Effector CD8-positive, alpha-beta T cell (primary cell): Measurements from ENCODE around the gene RYR3.
"Not testable (repeated sequence)": the region's sequence is repeated elsewhere in the genome, so short reads cannot be mapped to it uniquely, and the experiment has no call there.

ENCODE experiments used
- DNase-seq: peaks from one replicate; lab custom pipeline; 2025; lab: John Stamatoyannopoulos, UW

RYR3 gene

GRCh38 chr15:33773969-33774368 is 463.2 kb downstream of the RYR3 start:
- no peak for DNase-seq

- DNase-seq = no peak
These were observed 468.1 kb downstream of the RYR3 start for GRCh38 chr15:33778852-33779251.

DNA sequence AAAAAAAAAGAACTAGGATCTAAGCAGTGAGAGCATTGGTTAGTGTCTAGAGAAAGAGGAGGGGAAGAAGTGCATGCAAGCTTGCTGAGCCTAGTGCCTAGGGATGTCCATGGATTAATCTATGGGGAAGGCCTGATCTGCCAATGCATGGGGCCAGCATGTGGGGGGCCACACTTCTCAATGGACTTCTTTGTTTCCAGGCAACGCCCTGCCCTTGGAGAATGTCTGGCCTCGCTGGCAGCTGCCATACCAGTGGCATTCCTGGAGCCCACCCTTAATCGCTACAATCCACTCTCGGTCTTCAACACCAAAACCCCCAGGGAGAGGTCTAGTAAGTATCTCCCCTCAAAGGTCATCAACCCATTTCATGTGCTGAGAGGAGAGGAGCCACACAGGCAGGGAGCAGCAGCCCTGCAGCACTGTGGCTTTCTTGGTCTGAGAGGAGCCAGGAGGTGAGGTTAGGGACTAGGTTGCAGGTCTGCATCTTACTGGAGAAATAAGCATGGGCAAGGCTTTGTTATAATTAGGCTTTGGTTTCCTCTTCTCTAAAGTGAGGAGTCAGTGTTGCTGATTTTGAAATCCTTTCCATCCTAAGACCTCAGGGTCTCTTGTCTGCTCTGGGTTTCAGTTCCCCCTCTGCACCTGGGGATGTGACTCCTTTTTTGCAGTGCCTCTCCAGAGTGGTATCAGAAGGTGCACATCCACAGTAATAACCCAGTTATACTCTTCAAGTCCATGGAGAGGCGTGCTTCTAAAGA is 469.4 kb downstream of the RYR3 start:
- no peak for DNase-seq

GRCh38 chr15:33782966-33783365 is 472.2 kb downstream of the RYR3 start:
- no peak for DNase-seq

- DNase-seq = no peak
These were observed 474.6 kb downstream of the RYR3 start for GRCh38 chr15:33785366-33785765.

- DNase-seq = no peak
These were observed 478.3 kb downstream of the RYR3 start for GRCh38 chr15:33788906-33789540.

GRCh38 chr15:33794453-33794852 is 483.7 kb downstream of the RYR3 start:
- DNase-seq = no peak

GRCh38 chr15:33795070-33795469 is 484.3 kb downstream of the RYR3 start:
- DNase-seq = no peak

DNA sequence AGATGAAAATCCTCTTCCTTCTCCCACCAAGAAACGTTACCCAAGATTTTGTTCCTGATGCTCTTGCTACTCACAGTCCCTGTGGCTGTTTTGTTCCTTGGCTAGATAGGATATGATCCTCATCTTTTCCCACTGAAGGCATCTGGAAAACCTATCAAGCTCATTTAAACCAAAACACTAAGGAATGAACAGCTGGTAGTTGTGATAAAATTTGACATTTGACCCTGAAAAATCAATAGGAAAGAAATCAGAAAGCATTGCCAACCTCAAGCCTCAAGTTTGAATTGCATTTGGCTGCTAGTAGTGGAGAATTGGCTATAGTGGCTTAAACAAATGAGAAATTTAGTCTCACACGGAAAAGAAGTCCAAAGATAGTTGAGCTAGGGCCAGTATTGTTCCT is 486.9 kb downstream of the RYR3 start:
- DNase-seq = no peak

DNA sequence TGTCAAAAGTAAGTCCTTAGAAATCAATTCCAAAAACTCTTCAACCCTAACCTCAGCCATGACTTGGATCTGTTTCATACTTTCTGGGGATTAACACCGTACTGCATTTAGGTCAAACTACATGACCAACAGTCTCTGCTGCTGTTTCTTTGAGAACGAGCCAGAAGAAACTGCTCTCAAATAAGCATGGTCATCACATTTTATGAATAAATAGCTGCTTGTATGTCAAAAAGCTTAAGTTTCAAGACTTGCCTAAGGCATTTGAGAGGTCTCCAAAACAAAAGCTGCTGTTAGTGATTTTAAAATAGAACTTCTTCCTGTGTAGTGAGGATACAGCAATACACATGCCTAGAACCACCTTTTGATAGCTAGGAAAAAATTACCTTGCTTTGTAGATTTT is 491.2 kb downstream of the RYR3 start:
- DNase-seq = no peak

DNA sequence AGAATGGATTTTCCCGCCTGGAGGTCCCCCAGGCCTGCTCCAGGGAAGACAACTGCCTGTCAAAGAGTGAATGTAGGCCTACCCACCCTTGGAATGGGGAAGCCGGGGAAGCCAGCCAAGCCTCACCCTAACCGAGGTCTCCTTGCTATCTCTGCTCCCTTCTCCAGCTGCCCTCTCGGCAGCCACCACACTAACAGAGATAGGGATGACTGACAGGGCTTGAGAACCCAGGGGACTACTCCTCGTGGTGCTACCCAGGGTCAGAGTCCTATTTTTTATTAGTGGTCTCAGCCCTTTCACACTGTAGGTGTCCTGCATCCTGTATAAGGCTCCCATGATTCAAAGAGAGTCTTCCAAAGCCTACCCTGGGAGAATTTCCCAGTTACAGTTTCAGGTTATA is 496.9 kb downstream of the RYR3 start:
- DNase-seq = no peak

DNA sequence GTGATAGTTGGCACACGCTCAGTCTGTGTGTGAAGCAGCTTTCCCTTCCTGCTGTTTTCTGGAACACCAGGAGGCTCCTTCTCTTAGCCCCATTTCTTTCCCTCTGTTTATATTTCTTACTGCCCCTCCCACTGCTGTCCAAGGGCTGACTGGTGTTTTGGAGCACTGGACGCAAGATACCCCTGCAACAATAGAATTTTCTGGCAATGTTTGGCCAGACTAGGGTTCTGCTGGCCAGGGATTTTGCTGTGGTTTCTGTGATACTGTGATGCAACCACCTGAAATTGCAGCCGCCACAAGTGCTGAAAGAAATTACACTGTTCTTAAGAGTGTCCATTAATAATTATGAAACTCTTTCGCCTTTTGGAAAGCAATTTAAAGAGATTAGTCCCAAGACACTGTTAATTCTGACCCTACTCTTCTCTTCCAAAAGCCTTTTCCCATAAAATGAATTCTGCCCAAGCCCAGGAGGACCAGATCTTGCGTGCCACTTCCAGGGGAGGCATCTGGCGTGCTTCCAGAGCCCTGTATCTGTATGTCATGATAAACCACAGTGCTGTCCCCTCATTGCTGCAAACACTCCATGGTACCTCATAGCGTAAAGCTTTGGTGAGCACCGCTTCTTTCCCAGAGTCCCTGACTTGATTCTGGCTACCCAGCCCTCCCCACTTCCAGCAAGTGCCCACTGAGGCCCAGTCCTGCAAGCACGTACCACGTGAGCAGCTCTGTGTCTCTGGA is 498.1 kb downstream of the RYR3 start:
- no peak for DNase-seq

DNA sequence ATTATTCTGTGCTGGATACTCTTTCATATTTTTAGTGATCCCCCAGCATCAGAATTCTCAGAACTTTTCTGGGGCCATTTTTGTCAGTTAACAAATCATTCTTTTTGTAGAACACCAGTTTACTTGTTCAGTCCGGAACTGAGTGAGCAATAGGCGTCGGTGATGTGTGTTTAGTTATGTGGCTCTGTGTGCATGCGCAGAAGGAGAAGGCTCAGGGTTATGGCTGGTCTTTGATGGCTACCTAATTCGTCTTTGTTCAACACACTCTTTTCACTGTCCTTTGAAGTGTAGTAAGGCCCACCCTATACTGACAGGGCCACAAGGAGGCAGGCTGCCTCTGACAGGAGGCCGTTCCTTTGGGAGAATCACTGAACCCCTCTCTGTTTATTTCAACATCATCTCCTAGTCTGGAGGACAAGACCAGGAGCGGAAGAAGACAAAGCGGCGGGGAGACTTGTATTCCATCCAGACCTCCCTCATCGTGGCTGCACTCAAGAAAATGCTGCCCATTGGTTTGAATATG is 499.4 kb downstream of the RYR3 start:
- DNase-seq = no peak

DNA sequence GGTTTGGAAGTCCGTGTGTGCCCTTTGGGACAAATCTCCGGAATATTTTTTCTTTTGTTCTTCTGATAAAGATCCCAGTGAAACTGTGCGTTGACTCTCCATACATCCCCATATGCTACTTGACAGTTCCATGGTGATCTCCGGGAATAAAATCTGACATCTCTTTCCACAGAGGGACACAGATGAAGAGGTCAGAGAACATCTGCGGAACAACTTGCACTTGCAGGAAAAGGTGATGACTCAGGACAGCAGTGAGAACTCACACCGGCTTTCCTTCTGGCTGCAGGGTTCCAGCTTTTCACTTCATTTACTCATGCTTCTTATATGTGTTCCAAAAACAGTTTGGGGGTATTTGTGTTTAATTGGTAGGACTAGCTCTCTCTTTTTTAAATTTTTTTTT is 500.0 kb downstream of the RYR3 start:
- DNase-seq = no peak

GRCh38 chr15:33813891-33814290 is 503.1 kb downstream of the RYR3 start:
- DNase-seq = no peak

DNA sequence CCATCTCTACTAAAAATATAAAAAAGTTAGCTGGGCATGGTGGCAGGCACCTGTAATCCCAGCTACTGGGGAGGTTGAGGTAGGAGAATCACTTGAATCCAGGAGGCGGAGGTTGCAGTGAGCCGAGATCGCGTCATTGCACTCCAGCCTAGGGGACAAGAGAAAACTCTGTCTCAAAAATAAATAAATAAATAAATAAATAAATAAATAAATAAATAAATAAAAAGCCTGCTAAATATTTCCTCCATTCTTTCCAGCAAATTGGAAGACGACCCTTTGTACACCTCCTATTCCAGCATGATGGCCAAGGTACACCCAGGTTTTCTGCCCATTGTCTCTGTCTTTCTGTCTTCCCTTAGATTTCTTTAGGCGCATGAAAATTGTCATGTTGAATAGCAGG is 508.7 kb downstream of the RYR3 start:
- DNase-seq = not testable (repeated sequence)

GRCh38 chr15:33822479-33822878 is 511.7 kb downstream of the RYR3 start:
- DNase-seq = no peak

- DNase-seq = no peak
These were observed 512.4 kb downstream of the RYR3 start for GRCh38 chr15:33823119-33823518.

DNA sequence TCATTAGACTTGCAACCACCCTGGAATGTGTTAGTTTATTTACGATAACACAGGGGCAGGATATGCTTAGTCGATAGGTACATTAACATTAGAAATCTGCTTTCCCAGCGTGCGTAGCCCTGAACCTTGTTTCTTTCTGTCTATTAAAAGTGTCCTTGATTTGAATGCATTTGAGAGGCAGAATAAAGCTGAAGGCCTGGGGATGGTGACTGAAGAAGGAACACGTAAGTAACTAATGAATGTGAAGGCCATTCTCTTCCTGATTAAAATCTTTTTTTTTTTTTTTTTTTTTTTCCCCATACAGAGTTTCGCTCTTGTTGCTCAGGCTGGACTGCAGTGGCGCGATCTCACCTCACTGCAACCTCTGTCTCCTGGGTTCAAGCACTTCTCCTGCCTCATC is 514.7 kb downstream of the RYR3 start:
- DNase-seq = no peak

GRCh38 chr15:33826201-33826600 is 515.4 kb downstream of the RYR3 start:
- DNase-seq = no peak

DNA sequence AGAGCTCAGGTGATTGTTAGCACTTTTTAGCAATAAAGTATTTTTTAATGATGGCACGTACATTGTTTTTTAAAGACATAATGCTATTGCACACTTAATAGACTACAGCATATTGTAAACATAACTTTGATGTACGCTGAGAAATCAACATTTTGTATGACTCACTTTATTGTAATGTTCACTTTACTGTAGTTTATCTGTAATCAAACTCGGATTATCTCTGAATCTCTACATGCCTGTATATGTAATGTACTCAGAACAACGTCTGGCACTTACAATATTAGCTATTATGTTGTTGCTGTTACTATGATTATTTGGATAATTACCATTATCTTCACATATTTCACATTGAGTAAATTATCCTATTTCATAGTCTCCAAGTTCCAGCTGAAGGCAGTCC is 519.6 kb downstream of the RYR3 start:
- DNase-seq = no peak

DNA sequence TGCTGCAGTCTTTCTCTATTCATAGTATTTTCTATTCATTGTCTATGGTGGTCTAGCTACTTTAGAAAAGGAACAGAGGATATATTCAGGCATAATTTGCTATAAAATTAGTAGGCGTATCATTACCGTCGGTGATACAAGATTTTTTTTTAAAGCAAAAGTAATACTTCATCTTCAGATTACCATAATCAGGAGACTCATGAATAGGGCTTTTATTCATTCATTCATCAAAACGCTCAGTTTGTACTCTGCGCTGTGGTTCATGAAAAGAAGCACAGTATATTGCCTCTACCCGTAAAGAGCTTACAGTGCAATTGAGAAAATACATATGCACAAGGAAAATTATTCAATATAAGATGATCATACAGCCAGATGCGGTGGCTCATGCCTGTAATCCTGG is 520.9 kb downstream of the RYR3 start:
- no peak for DNase-seq
